ENCODE measurements around the gene GSC2.

GSC2 gene

DNA sequence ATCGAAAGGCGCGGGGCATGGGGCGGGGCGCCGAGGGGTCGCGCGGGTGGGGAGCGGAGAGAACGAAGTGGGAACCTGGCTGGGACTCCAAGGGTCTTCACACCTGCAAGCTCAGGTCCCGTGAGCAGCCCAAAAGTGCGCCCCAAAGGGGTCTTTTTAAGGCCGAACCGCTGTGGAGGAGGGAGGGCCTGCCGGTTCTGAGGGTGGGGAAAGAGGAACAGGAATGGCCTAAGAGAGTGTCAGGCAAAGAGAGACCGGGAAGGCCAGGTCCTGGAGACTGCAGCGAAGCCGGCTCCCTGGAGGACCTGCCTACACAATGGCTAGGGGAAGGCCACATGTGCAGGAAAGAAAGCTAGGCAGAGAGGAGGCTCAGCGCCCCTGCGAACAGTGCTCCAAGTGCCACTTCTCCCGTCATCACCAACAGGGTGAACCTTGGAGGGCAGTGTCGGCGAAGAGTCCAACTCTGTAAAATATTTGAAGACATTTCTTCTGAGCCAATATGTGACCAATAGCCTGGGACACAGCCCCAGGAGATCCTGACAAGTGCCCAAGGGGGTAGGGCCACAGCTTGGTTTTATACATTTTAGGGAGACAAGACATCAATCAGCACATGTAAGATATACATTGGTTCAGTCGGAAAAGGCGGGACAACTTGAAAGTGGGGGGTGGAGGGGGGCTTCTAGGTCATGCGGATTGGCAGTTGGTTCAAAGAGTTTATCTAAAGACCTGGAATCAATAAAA, 27.2 kb downstream of the GSC2 start:
- in situ Hi-C loops (cut with MboI; ENCODE audit: low sequenced_read_pairs) = no loop called here

- in situ Hi-C loops (cut with MboI; ENCODE audit: low sequenced_read_pairs) = no loop called here
Measured at GRCh38 chr22:19122143-19122751, 27.8 kb downstream of the GSC2 start, which contains the start of gene DGCR2. DGCR2 (minus strand) TSS chr22:19122412; CDS start chr22:19122206, 206 bp downstream.

DNA sequence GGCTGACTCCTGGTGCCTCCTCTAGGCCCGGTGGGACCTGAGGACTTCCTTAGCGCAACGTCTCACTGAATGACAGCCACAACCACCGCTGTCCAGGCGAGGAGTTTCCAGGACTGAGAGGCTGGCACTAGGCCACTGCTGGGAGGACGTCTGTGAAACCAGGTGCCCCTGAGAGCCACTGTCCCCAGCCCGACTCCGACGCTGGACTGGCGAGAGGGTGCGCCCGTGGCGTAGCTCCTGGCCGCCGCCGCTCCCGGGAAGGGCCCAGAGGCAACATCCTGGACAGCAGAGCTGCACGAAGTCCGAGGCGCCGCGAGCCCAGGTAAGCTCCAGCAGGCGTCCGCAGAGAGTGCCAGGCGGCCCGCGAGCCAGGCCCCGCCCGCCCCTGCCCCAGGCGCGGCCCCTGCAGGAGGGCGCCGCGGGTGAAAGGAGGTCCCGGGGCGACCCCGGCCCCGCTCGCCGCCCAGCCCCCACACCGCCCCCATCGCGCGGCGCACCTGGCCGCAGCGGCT, 28.4 kb downstream of the GSC2 start:
- in situ Hi-C loops (cut with MboI; ENCODE audit: low sequenced_read_pairs) = no loop called here

- in situ Hi-C loops (cut with MboI; ENCODE audit: low sequenced_read_pairs) = no loop called here
Measured at GRCh38 chr22:19120829-19121630, 29.1 kb downstream of the GSC2 start.

- in situ Hi-C loops (cut with MboI; ENCODE audit: low sequenced_read_pairs) = no loop called here
Measured at GRCh38 chr22:19119949-19120348, 30.1 kb downstream of the GSC2 start.

GRCh38 chr22:19118329-19118880, 31.7 kb downstream of the GSC2 start:
- in situ Hi-C loops (cut with MboI; ENCODE audit: low sequenced_read_pairs) = no loop called here

DNA sequence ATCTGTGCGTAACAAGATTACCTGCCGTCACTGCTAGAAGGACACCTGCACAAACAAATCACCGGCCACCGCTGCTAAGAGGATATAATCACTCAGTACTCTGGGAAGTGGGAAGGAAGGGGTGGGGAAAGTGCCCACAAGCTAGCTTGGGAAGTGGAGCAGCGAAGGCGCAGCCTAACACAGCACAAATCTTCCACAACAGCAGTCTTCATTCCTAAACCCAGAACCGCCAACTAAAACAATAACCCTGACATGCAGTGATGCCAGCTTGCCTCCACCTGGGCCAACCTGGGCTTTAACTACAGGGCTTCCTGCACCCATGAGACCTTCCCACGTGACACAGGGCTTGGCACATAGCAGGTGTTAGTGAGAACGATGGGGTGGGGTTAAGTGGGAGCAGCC, 33.0 kb downstream of the GSC2 start:
- in situ Hi-C loops (cut with MboI; ENCODE audit: low sequenced_read_pairs) = no loop called here

GRCh38 chr22:19115628-19116027, 34.5 kb downstream of the GSC2 start:
- in situ Hi-C loops (cut with MboI; ENCODE audit: low sequenced_read_pairs) = no loop called here

- in situ Hi-C loops (cut with MboI; ENCODE audit: low sequenced_read_pairs) = no loop called here
Measured at GRCh38 chr22:19114984-19115552, 35.0 kb downstream of the GSC2 start.

- in situ Hi-C loops (cut with MboI; ENCODE audit: low sequenced_read_pairs) = no loop called here
Measured at GRCh38 chr22:19113429-19113828, 36.7 kb downstream of the GSC2 start.

- in situ Hi-C loops (cut with MboI; ENCODE audit: low sequenced_read_pairs) = no loop called here
Measured at GRCh38 chr22:19111584-19111983, 38.5 kb downstream of the GSC2 start.

GRCh38 chr22:19111140-19111539, 39.0 kb downstream of the GSC2 start:
- in situ Hi-C loops (cut with MboI; ENCODE audit: low sequenced_read_pairs) = no loop called here

DNA sequence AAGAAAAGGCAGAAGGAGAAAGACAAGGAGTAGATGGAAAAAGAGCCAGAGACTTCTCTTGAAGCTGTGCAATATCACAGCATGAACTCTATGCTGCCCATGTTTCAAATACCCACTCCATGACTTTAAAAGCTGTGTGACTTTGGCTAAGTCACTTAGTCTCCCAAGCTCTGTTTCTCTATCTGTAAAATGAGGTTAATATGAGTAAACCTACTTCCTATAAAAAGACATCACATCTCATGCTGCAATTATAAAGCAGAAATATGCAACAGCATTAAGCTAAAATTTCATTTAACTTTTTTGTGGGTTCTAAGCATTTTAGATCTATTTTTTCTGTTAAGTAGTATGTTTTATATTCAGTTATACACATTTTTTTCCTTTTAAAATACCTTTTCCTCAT, 39.4 kb downstream of the GSC2 start:
- in situ Hi-C loops (cut with MboI; ENCODE audit: low sequenced_read_pairs) = no loop called here

DNA sequence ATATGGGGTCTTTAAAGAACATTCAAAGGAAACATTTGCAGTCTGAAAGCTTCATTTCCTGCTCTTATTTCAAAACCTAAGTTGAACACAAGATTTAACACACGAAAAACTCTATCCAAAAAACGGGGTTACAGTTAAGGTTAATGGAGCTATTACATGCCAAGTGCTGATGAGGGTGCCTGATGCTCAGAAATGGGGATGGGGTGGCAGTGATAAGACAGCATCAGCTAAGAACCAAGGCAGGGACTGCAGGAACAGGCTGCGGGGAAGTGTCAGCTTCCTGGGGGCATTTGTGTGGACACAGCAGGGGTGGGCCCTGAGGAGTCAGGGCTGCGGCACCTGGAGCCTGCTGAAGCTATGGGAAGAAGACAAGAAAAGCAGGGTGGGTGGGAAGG, 40.0 kb downstream of the GSC2 start:
- in situ Hi-C loops (cut with MboI; ENCODE audit: low sequenced_read_pairs) = no loop called here

GRCh38 chr22:19109198-19110063, 40.7 kb downstream of the GSC2 start:
- in situ Hi-C loops (cut with MboI; ENCODE audit: low sequenced_read_pairs) = no loop called here

DNA sequence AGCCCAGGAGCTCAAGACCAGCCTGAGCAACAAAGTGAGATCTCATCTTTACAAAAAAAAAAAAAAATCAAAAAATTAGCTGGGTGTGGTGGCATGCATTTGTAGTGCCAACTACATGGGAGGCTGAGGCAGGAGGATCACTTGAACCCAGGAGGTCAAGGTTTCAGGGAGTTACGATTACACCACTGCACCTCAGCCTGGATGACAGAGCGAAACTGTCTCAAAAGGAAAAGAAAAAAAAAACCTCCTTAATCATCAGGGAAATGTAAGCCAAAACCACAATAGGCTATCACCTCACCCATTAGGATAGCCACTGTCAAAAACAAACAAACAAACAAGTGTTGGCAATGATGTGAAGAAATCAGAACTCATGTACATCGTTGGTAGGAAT, 41.3 kb downstream of the GSC2 start:
- in situ Hi-C loops (cut with MboI; ENCODE audit: low sequenced_read_pairs) = no loop called here

DNA sequence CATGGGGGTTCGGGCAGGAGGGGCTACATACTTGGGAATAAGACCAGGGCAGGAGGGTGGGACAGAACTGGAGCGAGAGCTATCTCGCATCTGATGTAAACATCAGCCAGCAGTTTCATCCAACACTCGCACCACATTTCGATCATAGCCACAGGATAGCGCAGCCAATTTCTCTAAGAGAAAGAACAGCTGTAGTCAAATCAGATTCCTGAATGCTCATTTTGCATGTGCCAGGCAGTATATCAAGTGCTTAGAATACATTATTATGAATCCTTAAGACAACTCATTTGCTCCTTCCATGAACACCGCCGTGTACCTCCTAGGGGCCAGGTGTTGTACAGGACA, 42.4 kb downstream of the GSC2 start:
- in situ Hi-C loops (cut with MboI; ENCODE audit: low sequenced_read_pairs) = no loop called here

- in situ Hi-C loops (cut with MboI; ENCODE audit: low sequenced_read_pairs) = no loop called here
Measured at GRCh38 chr22:19106886-19107729, 43.0 kb downstream of the GSC2 start.
